NCI-H446 (cell line): Measurements from ENCODE around the gene SENP2.
"Not testable (repeated sequence)": the region's sequence is repeated elsewhere in the genome, so short reads cannot be mapped to it uniquely, and the experiment has no call there.

Experiments
- DNase-seq, 2 experiments: peaks; one replicate each; lab custom pipeline; 2025; lab: John Stamatoyannopoulos, UW

The SENP2 gene

DNA sequence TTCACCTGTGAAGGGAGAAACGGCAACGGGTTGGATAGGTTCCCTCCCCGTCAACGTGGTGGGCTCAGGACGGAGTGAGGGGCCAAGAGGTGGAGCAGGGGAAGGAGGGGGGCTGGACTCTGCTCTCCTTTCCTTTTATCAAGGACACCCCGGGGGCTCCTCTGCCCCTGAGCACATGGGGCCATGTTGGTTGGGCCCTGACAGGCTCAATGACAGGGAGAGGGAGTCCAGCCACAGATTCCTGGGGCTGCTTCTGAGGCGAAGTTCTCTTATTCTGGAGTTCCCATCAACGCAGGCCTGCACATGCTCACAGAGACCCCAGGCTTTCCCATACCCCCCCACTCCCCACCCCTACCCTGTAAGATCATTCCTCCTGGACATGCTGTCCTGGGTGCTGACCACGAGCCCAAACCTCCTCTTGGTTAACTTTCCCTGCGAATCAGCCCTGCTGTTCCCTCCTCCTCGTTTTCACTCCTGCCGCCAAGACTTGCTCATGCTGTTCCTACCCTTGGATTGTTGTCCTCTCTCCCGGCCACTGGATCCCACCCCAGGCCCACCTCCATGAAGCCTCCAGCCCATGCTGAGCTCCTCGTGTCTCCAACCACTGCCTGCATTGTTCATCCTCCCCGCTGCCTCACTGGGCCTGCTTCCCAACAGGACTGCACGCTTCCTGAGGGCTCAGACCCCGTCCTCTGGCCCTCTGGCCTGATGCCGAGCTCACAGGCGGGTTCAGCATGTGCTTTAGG is 61.2 kb downstream of the SENP2 start:
- DNase-seq = no peak

DNA sequence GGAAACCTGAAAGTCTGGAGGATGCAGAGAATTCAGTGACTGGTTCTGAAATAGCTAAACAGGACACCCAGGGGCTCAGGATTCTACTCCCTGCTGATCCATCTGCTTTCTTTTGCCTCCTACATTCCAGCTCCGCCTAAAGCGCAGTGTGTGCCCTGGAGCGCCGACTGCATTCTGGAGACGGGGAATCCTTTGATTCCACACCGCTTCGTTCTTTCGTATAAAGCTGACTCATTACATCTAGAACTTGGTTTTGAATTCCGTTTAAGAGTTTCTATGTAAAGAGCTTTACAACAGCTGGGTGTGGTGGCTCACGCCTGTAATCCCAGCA is 61.8 kb downstream of the SENP2 start:
- DNase-seq = no peak

DNA sequence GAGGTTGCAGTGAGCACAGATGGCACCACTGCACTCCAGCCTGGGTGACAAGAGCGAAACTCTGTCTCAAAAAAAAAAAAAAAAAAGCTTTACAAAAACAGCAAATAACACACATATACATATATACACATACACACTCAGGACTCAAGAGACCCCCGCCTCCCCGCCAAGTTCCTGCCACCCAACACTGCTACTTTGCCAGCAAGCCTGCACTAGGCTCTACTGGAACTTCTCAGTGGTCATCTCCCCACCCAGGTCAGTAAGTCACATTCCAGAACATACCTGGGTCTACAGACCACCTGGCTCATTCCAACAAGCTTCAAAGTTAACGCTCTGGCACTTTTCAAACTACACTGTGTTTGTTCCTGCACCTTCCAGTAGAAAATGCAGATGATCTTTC is 62.3 kb downstream of the SENP2 start:
- no peak for DNase-seq

DNA sequence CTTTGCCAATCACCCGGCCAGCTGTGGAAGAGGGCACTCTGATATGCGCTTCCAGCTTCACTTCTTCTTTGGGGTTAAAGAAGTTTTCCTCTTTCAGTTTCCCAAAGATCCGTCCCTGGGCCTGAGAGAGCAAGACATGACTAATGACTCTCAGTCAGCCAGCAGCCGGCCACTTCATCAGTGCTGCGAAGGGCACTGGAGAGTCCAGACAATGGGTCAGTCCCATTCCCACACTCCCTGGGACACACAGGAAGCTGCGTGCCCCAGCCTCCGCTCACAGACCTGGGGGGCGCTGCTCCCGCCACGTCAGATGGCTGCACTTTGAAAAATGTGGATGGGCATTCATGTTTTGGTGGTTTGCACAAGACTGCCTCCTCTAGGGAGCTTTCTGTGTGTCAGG is 63.3 kb downstream of the SENP2 start:
- DNase-seq = no peak

DNA sequence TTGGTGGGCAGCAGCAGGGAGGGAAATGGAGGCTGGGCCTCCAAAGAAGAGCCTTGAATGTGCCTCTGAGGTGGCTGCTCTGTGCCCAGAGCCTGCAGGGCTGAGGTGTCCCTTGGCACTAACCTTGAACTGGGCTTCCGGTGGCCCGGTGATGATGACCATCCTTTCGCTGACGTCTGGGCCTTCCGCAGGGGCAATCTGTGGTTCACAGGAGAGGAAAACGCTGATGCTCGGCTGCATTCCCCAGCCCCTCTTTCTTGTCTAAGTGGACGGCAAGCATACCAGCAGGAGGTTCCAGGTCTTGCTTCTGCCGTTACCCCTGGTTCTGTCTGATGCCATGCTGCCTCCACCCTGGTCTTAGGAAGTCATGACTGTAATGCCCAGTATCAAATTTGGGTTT is 65.9 kb downstream of the SENP2 start:
- no peak for DNase-seq

DNA sequence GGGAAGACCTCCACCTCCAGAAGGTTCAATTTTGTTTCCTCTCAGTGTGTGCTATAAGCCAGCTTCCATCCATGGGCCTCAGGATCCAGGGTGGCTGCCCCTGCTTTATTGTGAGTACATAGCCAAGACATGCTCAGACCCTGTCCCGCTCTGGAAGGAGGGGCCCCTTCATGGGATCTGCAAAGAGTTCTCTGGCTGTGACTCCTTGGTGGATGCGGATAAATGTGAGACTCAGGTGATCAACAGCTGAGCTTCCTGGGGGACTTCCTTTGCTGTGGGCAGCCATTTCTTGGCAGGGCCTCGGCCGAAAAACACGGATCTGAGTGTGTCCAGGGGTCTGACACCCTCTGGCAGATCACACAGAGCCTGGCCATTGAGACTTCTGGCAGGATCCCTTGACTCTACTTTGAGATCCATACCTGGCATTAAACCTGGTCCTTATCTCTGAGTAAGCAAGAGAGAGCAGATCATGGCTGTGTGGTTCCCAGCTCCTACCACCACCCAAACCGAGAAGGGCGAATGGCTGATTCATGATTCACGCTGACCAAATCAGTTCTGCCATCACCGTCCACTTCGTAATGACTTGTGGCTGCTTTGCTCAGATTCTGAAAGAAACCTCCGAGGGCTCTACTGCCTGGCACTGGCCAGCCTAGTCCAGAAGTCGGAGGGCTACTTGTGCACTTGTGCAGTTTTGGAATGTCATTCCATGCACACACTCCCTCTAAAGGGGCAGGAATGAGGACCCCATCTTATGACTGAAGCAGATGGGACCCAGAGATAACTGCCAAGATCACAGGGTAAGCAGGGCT is 68.1 kb downstream of the SENP2 start:
- no peak for DNase-seq

DNA sequence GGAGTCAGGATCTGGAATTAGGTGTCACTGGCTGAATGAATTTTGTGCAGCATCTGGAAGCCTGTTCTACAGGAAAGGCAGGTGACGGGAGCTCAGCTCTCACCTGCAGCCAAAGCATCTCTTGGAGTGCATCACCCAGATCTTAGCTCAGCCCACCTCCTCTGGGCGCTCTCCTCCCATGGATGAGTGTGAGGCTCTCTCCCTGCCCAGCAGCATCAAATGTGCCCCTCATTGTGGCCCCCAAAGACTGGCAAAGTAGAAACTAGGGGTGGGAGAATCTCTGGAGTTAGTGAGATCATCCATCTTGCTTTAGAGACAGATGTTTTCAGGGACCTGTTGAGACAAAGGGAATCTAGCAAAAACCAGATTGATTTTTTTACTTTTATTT is 68.7 kb downstream of the SENP2 start:
- no peak for DNase-seq

DNA sequence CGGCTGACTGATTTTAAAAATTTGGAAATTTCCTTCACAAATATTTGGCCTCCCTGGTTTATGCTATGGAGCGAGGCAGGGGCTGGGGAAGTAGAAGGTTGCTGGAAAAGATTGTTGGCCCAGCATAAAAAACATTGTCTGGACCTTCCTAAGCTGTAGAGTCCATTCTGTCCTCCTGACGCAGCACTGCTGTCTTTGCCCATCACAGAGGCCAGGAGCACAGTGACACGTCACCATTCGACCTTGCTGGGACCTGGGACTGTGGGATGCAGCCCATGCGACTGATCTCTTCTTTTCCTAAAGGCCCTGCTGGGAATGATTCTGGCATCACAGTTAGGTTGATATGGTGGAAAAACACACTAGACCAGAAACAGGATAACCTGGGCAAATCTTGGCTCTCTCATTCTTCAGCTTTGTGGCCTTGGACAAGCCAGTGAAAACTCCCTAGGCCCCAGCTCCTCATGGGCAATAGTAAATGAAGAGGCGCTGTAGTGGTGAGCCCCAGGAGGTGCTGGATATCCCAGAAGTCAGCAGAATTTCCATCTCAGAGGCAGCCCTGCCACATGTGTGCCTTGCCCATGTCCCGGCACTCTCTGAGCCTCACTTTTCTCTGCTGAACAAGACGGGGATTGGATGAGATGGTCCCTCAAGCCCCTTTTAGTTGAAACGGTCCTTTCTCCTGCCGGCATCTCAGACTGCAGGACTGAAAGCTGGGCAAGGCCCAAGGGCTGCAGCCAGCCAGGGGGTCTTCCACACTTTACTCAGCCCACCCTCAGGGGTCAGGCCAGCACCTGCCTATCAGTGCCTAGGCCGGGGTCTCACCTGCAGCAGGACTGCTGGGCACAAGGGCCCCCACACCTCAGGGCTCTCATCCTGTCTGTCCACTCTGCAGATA is 69.6 kb downstream of the SENP2 start:
- no peak for DNase-seq

DNA sequence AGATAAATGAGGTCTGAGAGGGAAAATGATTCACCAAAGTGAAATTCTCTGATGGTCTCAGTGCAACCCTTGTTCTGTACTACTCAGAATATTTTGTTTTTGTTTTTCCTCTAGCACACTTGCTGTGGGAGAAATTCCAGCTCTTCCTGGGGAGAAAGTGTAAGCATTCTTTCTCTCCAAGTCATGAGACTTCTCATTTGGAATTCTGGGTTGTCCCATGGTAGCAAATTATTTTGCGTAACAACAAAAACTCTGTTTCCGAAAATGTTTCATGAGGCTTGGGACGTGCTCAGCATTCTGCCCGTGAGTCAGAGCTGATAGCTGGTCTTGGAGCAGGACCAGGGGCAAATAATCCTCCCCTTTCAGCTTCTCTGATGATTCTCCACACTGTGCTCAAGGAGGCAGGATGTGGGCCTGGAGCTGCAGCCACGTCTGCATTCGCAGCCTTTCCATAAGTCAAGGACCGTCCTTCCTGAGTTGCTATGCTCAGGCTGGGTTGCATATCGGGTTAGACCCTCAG is 70.3 kb downstream of the SENP2 start:
- DNase-seq = no peak

DNA sequence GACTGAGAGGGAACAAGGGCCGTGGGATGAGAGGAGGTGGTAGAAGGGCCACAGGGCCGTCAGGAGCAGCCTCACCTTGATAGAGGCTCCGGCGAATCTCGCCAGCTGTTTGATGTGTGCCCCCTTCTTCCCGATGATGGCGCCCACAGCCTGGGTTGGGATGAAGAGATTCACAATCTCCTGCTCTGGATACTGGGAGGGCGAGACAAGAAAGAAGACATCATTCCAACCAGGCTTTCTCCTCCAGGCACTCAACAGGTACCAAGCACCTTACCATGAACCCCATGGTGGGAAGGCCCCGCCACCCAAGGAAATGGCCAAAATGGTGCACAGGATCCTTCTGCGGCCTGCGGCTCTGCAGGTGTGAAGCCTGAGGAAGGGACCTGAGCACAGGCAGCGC is 71.1 kb downstream of the SENP2 start:
- DNase-seq = no peak

DNA sequence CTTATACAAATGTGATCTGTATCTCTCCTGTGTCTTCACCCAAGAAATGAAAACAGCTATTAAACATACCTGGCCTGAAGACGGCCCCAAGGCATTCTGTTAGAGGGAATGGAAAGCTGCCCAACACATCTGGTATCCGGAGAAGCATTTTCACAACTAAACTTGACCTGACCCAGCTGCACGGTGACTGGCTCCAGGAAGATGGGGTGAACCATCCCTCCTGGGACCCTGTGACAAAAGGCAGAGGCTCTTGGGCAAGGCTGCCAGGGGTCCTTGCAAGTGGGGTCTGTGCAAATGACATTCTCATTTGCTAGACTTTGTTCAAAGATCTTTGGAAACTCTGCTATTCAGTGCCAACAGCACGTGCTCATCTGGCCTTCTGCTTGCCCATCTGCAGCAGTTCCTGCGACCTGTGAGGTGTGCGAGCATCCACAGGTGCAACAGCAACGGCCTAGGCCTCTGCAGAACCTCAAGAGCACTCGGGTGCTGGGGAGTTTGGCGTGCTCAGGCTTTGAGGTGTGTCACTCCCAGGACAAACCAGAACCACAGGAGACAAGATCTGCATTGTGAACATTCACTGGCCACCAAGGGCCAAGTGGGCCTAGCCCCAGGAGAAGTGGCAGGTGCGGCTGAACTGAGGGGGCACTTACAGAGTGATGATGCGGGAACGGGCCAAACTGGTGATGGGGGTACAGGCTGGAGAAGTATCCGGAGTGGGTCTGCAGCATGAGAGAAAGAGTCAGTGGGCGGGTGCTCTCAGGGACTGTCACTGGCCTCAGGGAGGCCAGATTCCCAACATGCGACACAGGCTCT is 71.8 kb downstream of the SENP2 start:
- no peak for DNase-seq

DNA sequence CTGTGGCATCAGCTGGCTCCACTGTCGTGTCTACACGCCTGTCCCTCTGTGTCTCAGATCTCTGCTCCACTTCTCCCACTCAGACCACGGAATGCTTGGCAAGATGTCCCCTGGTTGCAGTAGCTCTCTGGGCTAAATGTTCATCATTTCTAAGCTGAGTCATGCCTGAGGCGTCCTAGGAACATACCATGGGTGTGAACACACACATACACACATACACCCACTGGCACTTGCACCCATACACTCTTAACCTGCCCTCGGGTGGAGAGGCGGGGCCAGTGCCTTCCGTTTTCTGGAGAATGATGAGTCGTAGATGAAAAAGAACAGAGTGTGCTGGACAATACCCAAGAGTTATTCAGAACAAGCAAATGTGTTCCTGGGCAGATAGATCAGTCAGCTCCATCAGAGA is 72.4 kb downstream of the SENP2 start:
- no peak for DNase-seq

DNA sequence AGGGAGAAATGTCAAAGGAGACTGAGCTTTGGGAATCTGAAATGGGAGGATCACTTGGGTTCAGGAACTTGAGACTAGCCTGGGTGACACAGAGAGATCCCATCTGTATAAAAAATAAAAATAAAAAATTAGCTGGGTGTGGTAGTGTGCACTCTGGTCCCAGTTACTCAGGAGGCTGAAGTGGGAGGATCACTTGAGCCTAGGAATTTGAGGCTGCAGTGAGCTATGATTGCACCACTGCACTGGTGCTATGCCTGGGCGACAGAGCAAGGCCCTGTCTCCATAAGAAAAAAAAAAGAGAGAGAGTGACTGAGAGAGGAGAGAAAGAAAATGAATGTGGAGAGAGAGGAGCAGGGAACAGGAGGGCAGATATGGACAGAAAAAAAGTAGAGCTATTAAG is 72.8 kb downstream of the SENP2 start:
- DNase-seq = no peak

DNA sequence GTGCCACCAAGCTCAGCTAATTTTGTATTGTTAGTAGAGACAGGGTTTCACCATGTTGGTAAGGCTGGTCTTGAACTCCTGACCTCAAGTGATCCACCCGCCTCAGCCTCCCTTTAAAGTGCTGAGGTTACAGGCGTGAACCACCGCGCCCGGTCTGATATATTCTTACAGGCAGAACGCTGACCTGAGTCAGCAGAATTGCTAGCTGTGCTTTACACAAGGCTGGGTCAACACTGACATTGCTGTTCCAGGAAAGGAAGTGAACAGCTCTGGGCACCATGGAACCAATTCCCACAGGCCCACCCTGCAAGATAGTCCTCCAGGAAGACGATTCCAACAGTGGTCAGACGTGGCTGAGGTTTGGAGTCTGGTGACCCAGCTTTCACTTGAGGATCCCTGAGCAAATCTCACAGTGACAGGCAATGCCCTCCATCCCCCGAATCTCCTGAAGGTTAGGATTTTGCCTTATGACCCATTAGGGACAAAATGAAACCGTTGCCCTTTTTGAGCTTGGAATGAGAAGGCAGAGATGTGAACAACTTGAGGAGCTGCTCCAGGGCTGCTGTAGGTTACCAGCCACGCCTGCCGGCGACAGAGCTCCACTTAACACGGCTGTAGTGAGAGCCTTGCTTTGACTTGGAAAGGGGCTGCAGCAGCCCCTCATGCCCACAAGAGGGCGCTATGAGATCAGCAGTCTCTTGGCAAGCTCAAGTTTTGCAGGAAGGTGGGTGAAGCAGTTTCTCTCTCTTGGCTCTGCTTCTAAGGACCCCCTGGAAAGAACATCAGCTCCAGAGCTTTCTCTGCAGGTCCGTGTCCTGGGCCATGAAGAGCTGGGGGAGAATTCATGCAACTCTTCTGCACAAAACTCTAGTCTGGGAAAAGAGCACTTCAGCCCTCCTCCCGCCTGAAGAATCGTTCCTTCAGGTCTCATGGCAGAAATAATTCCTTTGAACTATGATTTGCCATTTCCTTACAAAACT is 74.1 kb downstream of the SENP2 start:
- DNase-seq = peak; percentile 68 to 84

DNA sequence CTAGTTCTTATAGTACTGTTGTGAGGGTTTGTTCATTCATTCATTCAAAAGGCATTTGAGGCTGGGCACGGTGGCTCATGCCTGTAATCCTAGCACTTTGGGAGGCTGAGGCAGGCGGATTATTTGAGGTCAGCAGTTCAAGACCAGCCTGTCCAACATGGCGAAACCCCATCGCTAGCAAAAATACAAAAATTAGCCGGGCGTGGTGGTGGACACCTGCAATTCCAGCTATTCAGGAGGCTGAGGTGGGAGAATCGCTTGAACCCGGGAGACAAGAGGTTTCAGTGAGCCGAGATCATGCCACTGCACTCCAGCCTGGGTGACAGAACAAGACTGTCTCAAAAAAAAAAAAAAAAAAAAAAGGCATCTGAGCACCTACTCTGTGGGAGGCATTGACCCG is 75.2 kb downstream of the SENP2 start:
- not testable (repeated sequence) for DNase-seq

DNA sequence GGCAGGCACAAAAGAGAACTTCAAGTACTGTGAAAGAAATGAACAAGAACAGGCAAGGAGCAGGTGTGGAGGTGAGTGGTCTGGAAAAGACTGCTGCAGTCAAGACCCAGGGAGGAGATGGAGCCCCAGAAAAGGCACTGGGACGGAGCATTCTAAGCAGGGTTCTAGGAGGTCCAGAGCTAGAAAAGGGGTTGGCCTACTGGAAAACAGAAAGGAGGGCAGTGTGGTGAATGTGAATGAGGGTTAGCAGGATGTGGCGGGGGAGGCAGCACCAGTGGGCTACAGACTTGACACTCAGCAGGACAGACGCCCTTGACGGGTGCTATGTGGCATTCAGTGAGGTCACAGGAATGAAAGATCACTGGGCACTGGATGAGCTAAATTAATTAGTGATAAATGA is 75.7 kb downstream of the SENP2 start:
- no peak for DNase-seq

DNA sequence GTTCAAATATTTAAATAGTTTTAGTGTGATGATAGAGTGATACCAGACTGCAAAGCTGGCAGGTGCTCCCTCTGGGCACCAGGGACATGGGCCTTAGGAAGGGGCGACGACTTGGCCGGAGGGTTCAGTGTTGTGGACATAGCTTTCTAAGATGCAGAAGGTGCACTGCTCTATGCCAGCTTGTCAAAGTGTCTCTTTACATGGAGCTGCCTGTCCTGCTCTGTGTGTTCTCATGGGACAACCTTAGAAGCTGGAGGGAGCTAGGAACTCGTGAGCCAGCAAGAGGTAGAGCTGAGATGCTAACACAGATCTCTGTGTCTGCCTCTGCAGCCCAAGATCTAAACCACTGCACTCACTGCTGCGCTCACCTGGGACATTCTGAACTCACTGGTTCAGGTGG is 77.8 kb downstream of the SENP2 start:
- no peak for DNase-seq

DNA sequence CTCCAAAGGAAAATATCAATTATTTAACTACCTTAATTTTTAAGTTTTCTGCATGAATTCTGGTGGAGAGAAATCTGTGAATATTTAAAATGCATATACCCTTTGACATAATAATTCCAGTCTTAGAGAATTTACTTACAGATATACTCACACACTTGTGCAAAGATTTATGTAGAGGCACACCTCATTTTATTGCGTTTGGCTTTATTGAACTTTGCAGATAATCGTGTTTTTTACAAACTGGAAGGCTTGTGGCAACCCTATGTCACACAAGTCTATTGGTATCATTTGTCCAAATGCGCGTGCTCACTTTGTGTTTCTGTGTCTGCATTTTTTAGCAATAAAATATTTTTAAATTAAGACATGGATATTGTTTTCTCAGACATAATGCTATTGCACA is 81.5 kb downstream of the SENP2 start:
- DNase-seq = no peak

DNA sequence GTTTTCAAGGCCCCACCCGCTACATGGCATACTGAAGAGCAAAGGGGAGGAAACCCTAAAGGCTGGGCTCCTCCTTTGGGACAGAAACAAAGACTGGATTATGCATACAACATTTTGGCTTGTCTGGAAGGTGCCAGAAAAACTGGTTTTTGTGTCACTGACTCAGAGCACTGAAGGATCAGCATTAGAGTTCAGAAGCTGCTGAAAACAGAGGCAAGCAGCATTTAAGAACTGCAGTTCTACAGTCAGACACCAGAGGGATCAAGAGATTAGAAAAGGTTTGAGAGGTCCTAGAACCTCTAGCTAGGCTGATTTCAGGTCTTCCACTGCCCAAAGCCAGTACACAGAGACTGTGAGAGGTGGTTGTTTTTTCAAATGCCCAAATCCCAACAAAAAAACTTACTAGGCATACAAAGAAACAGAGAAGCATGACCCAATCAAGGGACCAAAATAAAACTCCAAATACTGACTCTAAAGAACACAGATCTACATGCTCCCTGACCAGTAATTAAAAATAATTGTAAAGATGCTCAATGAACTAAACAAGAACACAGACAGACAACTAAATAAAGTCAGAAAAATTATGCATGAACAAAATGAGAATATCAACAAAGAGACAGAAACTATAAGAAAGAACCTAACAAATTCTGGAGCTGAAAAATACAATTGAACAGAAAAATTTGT is 91.2 kb downstream of the SENP2 start:
- peak; percentile 27 to 63 for DNase-seq

DNA sequence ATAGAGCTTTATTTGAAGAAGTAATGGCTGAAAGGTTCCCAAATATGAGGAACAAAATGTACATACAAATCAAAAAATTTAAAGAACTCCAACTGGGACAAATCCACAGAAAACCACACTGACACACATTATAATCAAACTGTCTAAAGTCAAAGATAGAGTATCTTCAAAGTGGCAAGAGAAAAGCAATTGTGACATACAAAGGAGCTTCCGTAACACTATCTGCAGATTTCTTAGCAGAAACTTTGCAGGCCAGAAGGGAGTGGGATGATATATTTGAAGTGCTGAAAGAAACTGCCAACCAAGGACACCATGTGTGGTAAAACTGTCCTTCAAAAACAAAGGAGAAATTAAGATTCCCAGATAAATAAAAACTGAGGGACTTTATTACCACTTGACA is 91.9 kb downstream of the SENP2 start:
- DNase-seq = no peak
